ENCODE measurements around the gene POU4F3. TPM values are rescaled to one million over a fixed set of nuclear protein-coding genes. Genes with fewer than 3 reads are reported as not detected.

Gene POU4F3
- total RNA-seq, 1 donor from 2014 or later: not detected

GRCh38 chr5:146380714-146381113, 42.1 kb downstream of the POU4F3 start:
- no peak for DNase-seq (ENCODE audit: low spot score in 2 of 2)
- no peak for TF ChIP-seq CTCF (IDR thresholded peaks at IDR 0.05)
- Histone ChIP-seq H3K4me1 (no peaks in the 10 kb centered on the region), H3K36me3 (no peaks in the 10 kb centered on the region), H3K9me3 (no peaks in the 10 kb centered on the region), H3K27me3 (no peaks in the 10 kb centered on the region), H3K4me3 (no peak overlapping the region), H3K27ac (no peak overlapping the region)
- intact Hi-C loops (cut with DNase I): no loop called here

GRCh38 chr5:146388386-146388785, 49.7 kb downstream of the POU4F3 start:
- Histone ChIP-seq H3K9me3 (no peaks in the 10 kb centered on the region), H3K36me3 (no peaks in the 10 kb centered on the region), H3K4me1 (no peaks in the 10 kb centered on the region), H3K27ac (no peak overlapping the region), H3K4me3 (no peak overlapping the region), H3K27me3 (no peaks in the 10 kb centered on the region)
- TF ChIP-seq CTCF (IDR thresholded peaks at IDR 0.05): no peak
- no peak for DNase-seq (ENCODE audit: low spot score in 2 of 2)
- intact Hi-C loops (cut with DNase I): no loop called here

GRCh38 chr5:146390469-146390868, 51.8 kb downstream of the POU4F3 start:
- DNase-seq (ENCODE audit: low spot score in 2 of 2): no peak
- H3K4me1 ChIP-seq: no peaks in the 10 kb centered on the region
- intact Hi-C loops (cut with DNase I): no loop called here
- no peak overlapping the region for H3K27ac ChIP-seq
- H3K36me3 ChIP-seq: no peaks in the 10 kb centered on the region
- H3K27me3 ChIP-seq: no peaks in the 10 kb centered on the region
- H3K9me3 ChIP-seq: no peaks in the 10 kb centered on the region
- no peak overlapping the region for H3K4me3 ChIP-seq
- no peak for TF ChIP-seq CTCF (IDR thresholded peaks at IDR 0.05)

Other genes with a start within 250 kb of the POU4F3 start
- not detected for gene PLAC8L1, start 233.3 kb upstream of the POU4F3 start, total RNA-seq
- gene LARS1, start 156.2 kb upstream of the POU4F3 start, total RNA-seq: 134 TPM
- gene RBM27, start 135.2 kb upstream of the POU4F3 start, total RNA-seq: 5.9 TPM
- 39.8 TPM for gene TCERG1, start 108.5 kb downstream of the POU4F3 start, total RNA-seq
- gene GPR151, start 177.4 kb downstream of the POU4F3 start, total RNA-seq: not detected